ENCODE measurements around the gene KLK5. TPM values are rescaled to one million over a fixed set of nuclear protein-coding genes. Genes with fewer than 3 reads are reported as not detected.
"Not testable (repeated sequence)": the region's sequence is repeated elsewhere in the genome, so short reads cannot be mapped to it uniquely, and the experiment has no call there.

The KLK5 gene
- total RNA-seq, 1 experiment from 2014 or later, result 1.0 TPM

DNA sequence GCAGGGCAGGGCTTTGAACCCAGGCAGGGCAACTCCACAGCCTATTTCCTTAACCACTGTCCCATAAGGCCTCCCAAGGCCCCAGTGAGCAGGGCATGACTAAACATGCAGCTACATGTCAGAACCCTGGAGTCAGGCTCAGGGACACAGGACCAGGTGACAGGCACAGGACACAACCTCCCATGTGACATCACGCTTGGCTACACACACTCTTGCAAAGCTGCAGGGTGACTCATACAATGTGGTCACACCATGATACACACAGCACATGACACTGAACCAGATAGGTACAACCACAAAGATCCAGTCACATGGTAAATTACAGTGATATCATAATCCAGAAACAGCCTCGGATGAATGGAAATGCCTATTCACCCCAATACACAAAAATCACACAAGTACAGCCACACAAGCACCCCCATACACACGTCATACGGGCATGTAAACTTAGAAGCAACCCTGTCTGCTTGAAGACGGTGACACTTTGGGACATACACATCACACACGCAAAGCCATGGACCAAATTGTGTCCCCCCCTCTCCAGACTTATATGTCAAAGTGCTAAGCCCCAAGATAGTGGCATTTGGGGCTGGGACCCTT, 56.1 kb downstream of the KLK5 start:
- CTCF ChIA-PET, result interaction anchor here (1.0 kb wide), 1 partner anchor 20 kb away, joined by 5 read pairs; no protein-coding TSS in a partner anchor
- no peak for TF ChIP-seq ZBTB21 (CRISPR knock-in tag; IDR thresholded peaks at IDR 0.05; ENCODE audit: borderline replicate concordance)
- TF ChIP-seq, protein P1, sequence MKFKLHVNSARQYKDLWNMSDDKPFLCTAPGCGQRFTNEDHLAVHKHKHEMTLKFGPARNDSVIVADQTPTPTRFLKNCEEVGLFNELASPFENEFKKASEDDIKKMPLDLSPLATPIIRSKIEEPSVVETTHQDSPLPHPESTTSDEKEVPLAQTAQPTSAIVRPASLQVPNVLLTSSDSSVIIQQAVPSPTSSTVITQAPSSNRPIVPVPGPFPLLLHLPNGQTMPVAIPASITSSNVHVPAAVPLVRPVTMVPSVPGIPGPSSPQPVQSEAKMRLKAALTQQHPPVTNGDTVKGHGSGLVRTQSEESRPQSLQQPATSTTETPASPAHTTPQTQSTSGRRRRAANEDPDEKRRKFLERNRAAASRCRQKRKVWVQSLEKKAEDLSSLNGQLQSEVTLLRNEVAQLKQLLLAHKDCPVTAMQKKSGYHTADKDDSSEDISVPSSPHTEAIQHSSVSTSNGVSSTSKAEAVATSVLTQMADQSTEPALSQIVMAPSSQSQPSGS (CRISPR knock-in tag; IDR thresholded peaks at IDR 0.05; ENCODE audit: borderline replicate concordance, low read depth), result no peak
- no peak for TF ChIP-seq ZNF138 (CRISPR knock-in tag; conservative IDR thresholded peaks at IDR 0.05)
- TF ChIP-seq, protein P2, sequence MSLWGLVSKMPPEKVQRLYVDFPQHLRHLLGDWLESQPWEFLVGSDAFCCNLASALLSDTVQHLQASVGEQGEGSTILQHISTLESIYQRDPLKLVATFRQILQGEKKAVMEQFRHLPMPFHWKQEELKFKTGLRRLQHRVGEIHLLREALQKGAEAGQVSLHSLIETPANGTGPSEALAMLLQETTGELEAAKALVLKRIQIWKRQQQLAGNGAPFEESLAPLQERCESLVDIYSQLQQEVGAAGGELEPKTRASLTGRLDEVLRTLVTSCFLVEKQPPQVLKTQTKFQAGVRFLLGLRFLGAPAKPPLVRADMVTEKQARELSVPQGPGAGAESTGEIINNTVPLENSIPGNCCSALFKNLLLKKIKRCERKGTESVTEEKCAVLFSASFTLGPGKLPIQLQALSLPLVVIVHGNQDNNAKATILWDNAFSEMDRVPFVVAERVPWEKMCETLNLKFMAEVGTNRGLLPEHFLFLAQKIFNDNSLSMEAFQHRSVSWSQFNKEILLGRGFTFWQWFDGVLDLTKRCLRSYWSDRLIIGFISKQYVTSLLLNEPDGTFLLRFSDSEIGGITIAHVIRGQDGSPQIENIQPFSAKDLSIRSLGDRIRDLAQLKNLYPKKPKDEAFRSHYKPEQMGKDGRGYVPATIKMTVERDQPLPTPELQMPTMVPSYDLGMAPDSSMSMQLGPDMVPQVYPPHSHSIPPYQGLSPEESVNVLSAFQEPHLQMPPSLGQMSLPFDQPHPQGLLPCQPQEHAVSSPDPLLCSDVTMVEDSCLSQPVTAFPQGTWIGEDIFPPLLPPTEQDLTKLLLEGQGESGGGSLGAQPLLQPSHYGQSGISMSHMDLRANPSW (CRISPR knock-in tag; conservative IDR thresholded peaks at IDR 0.05; ENCODE audit: low read depth), result no peak
- TF ChIP-seq, protein P3, sequence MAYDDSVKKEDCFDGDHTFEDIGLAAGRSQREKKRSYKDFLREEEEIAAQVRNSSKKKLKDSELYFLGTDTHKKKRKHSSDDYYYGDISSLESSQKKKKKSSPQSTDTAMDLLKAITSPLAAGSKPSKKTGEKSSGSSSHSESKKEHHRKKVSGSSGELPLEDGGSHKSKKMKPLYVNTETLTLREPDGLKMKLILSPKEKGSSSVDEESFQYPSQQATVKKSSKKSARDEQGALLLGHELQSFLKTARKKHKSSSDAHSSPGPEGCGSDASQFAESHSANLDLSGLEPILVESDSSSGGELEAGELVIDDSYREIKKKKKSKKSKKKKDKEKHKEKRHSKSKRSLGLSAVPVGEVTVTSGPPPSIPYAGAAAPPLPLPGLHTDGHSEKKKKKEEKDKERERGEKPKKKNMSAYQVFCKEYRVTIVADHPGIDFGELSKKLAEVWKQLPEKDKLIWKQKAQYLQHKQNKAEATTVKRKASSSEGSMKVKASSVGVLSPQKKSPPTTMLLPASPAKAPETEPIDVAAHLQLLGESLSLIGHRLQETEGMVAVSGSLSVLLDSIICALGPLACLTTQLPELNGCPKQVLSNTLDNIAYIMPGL (CRISPR knock-in tag; IDR thresholded peaks at IDR 0.05), result no peak
- TF ChIP-seq ETV6 (CRISPR knock-in tag; IDR thresholded peaks at IDR 0.05), result no peak
- TF ChIP-seq ZNF396 (CRISPR knock-in tag; IDR thresholded peaks at IDR 0.05; ENCODE audit: borderline replicate concordance), result no peak
- TF ChIP-seq RORB (CRISPR knock-in tag; IDR thresholded peaks at IDR 0.05), result no peak
- Mint-ChIP-seq H3K27ac (no peak overlapping the region), H3K36me3 (peaks cover 24% of the 10 kb centered on the region), H3K27me3 (ENCODE audit: low read depth) (peaks cover 56% of the 10 kb centered on the region), H3K4me3 (no peak overlapping the region), H3K9me3 (peaks cover 43% of the 10 kb centered on the region), H3K4me1 (no peaks in the 10 kb centered on the region)
- POLR2A ChIA-PET, result no interaction called here
- DNase-seq (ENCODE audit: low spot score) (no peak), ATAC-seq (no peak)

DNA sequence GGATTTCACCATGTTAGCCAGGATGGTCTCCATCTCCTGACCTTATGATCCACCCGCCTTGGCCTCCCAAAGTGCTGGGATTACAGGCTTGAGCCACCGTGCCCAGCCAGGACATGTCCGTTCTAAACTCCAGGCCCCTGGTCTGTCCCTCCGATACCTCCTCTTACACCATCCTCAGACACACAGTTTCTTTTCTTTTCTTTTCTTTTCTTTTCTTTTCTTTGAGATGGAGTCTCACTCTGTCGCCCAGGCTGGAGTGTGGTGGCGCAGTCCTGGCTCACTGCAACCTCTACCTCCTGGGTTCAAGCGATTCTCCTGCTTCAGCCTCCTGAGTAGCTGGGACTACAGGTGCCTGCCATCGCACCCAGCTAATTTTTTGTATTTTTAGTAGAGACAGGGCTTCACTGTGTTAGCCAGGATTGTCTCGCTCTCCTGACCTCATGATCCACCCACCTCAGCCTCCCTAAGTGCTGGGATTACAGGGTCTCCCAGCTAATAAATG, 56.7 kb downstream of the KLK5 start:
- H3K4me3 Mint-ChIP-seq; POLR2A ChIA-PET; DNase-seq (ENCODE audit: low spot score); ATAC-seq; H3K4me1 Mint-ChIP-seq; H3K27ac Mint-ChIP-seq: not testable (repeated sequence)
- CTCF ChIA-PET, result interaction anchor here (1.0 to 1.6 kb wide), 2 partner anchors 19 to 26 kb away, joined by 3 to 5 read pairs; no protein-coding TSS in a partner anchor
- Mint-ChIP-seq H3K36me3 (peaks cover 24% of the 10 kb centered on the region), H3K27me3 (ENCODE audit: low read depth) (peaks cover 56% of the 10 kb centered on the region), H3K9me3 (peaks cover 45% of the 10 kb centered on the region)

DNA sequence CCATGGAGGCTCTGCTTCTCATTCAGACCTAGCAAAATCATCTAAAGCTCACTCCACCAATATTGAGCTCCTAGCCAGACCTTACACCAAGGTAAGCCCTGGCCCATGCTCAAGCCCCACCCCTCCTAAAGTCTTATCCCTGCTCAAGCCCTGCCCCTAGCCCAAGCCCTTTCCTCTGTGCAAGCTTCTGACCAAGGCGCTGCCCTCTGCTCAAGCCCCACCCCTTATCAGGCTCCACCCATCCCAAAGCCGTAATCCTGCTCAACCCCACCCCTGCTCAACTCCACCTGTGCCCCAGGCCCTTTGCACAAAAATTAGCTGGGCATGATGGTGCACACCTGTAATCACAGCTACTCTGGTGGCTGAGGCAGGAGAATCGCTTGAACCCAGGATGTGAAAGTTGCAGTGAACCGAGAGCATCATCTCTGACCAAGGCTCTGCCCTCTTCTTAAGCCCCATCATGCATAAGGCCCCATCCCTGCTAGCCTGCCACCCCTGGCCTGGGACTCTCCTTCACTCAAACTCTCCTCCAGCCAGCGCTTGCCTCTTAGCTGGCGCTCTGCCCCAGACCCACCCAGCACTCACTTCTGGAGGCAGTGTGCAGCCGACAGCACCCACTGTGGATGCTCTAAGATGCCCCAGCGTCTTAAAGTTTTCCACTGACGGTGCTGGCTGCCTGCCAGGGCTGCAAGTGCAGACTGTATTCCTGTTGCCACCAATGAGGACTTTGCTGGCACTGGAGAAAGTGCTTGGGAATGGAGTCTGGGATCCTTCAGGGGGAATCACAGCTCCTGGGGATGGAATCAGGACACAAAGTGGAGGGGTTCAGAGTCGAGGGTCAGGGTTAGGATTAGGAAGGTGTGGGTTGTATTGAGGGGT, 58.1 kb downstream of the KLK5 start:
- peaks cover 45% of the 10 kb centered on the region for H3K9me3 Mint-ChIP-seq
- H3K4me1 Mint-ChIP-seq, result no peaks in the 10 kb centered on the region
- ATAC-seq, result no peak
- H3K27me3 Mint-ChIP-seq (ENCODE audit: low read depth), result peaks cover 60% of the 10 kb centered on the region
- no peak overlapping the region for H3K4me3 Mint-ChIP-seq
- ChIA-PET CTCF (interaction anchor here (1.6 kb wide), 1 partner anchor 27 kb away, joined by 3 read pairs; no protein-coding TSS in a partner anchor), POLR2A (no interaction called here)
- TF ChIP-seq FOXP1 (CRISPR knock-in tag; IDR thresholded peaks at IDR 0.05; ENCODE audit: borderline replicate concordance) (no peak), ZNF263 (CRISPR knock-in tag; IDR thresholded peaks at IDR 0.05; ENCODE audit: low read depth) (no peak), ZNF219 (CRISPR knock-in tag; IDR thresholded peaks at IDR 0.05; ENCODE audit: borderline replicate concordance) (no peak)
- H3K36me3 Mint-ChIP-seq, result peaks cover 24% of the 10 kb centered on the region
- H3K27ac Mint-ChIP-seq, result no peak overlapping the region
- no peak for DNase-seq (ENCODE audit: low spot score)

Other genes starting within 250 kb of the KLK5 start
- gene SHANK1, start 233.2 kb downstream of the KLK5 start, total RNA-seq (2021), result 3.9 to 8.7 TPM (median 5.0 TPM) in 3 replicates
- 7.6 to 9.5 TPM (median 8.2 TPM) in 3 replicates for gene CLEC11A, start 229.7 kb downstream of the KLK5 start, total RNA-seq (2021)
- not detected in 3 replicates for gene GPR32, start 182.6 kb downstream of the KLK5 start, total RNA-seq (2021)
- gene ACP4, start 162.6 kb downstream of the KLK5 start, total RNA-seq (2021), result not detected in 3 replicates
- gene KLK1, start 129.3 kb downstream of the KLK5 start, total RNA-seq (2021), result 3.9 to 6.0 TPM (median 5.4 TPM) in 3 replicates
- gene KLK15, start 119.5 kb downstream of the KLK5 start, total RNA-seq (2021), result not detected in 3 replicates
- 0.13 to 0.25 TPM (median 0.16 TPM) in 3 replicates for gene KLK3, start 98.1 kb downstream of the KLK5 start, total RNA-seq (2021)
- 0.18 to 0.46 TPM in 2 of 3 replicates, not detected in the other for gene KLK2, start 79.6 kb downstream of the KLK5 start, total RNA-seq (2021)
- gene KLK4, start 41.6 kb downstream of the KLK5 start, total RNA-seq (2021), result 0.27 to 0.82 TPM (median 0.70 TPM) in 3 replicates
- gene KLK6, start 16.6 kb upstream of the KLK5 start, total RNA-seq (2021), result 0.52 to 1.1 TPM (median 0.92 TPM) in 3 replicates
- 0.66 to 0.87 TPM (median 0.78 TPM) in 3 replicates for gene KLK7, start 30.9 kb upstream of the KLK5 start, total RNA-seq (2021)
- 4.4 to 6.9 TPM (median 5.9 TPM) in 3 replicates for gene KLK8, start 48.6 kb upstream of the KLK5 start, total RNA-seq (2021)
- 3.2 to 4.9 TPM (median 4.9 TPM) in 3 replicates for gene KLK10, start 66.7 kb upstream of the KLK5 start, total RNA-seq (2021)
- gene KLK11, start 73.6 kb upstream of the KLK5 start, total RNA-seq (2021), result 0.23 to 0.55 TPM (median 0.27 TPM) in 3 replicates
- gene KLK12, start 82.0 kb upstream of the KLK5 start, total RNA-seq (2021), result not detected in 3 replicates
- 3.1 to 5.0 TPM (median 4.5 TPM) in 3 replicates for gene KLK13, start 112.1 kb upstream of the KLK5 start, total RNA-seq (2021)
- 1.1 to 1.6 TPM (median 1.4 TPM) in 3 replicates for gene KLK14, start 129.8 kb upstream of the KLK5 start, total RNA-seq (2021)
- 8.6 to 10.3 TPM (median 8.9 TPM) in 3 replicates for gene CTU1, start 155.4 kb upstream of the KLK5 start, total RNA-seq (2021)
- not detected in 3 replicates for gene SIGLEC9, start 171.9 kb upstream of the KLK5 start, total RNA-seq (2021)
- not detected in 3 replicates for gene SIGLEC7, start 189.3 kb upstream of the KLK5 start, total RNA-seq (2021)